Endothelial cell (in vitro differentiated cells): ENCODE results near the gene RNPS1. TPM values are rescaled to one million over a fixed set of nuclear protein-coding genes. Genes with fewer than 3 reads are reported as not detected.

ENCODE experiments used
- DNase-seq: peaks from one replicate; pipeline ENCODE4 v3.0.0; 2021; ENCODE audit warnings: low spot score
- H3K27ac Mint-ChIP-seq: one replicate; pipeline ENCODE4 v1.8.0; 2021; ENCODE audit warnings: mixed read lengths, inconsistent platforms; ENCODE audit not compliant: unreplicated experiment
- H3K27me3 Mint-ChIP-seq: one replicate; pipeline ENCODE4 v1.8.0; 2021; ENCODE audit warnings: mild to moderate bottlenecking, moderate library complexity, mixed read lengths, inconsistent platforms; ENCODE audit not compliant: unreplicated experiment
- H3K36me3 Mint-ChIP-seq: one replicate; pipeline ENCODE4 v1.8.0; 2021; ENCODE audit warnings: mild to moderate bottlenecking, low read depth, mixed read lengths, inconsistent platforms; ENCODE audit not compliant: unreplicated experiment
- H3K4me1 Mint-ChIP-seq: one replicate; pipeline ENCODE4 v1.8.0; 2021; ENCODE audit warnings: mild to moderate bottlenecking, mixed read lengths, inconsistent platforms; ENCODE audit not compliant: unreplicated experiment
- H3K4me3 Mint-ChIP-seq: one replicate; pipeline ENCODE4 v1.8.0; 2021; ENCODE audit warnings: mild to moderate bottlenecking, mixed read lengths, inconsistent platforms; ENCODE audit not compliant: unreplicated experiment
- H3K9me3 Mint-ChIP-seq: one replicate; pipeline ENCODE4 v1.8.0; 2021; ENCODE audit warnings: mixed read lengths, inconsistent platforms; ENCODE audit not compliant: unreplicated experiment
- total RNA-seq: library from RNA; stranded (reverse); fragmentation: NEBNext Ultra II Directional; extraction: Animal tissue kit (Norgen Biotek cat#: 25700); gene quantifications from one replicate; pipeline ENCODE4 v1.2.1, GENCODE V29; 2021; ENCODE audit not compliant: unreplicated experiment
- TF ChIP-seq, protein P1 (sequence below): fragments of 200-600 bp; sonication (generic); IDR thresholded peaks from one replicate; pipeline ENCODE4 v1.5.0; 2021; ENCODE audit warnings: antibody characterized with exemption; ENCODE audit not compliant: unreplicated experiment

RNPS1 gene
- total RNA-seq, 1 donor from 2014 or later = 203 TPM

DNA sequence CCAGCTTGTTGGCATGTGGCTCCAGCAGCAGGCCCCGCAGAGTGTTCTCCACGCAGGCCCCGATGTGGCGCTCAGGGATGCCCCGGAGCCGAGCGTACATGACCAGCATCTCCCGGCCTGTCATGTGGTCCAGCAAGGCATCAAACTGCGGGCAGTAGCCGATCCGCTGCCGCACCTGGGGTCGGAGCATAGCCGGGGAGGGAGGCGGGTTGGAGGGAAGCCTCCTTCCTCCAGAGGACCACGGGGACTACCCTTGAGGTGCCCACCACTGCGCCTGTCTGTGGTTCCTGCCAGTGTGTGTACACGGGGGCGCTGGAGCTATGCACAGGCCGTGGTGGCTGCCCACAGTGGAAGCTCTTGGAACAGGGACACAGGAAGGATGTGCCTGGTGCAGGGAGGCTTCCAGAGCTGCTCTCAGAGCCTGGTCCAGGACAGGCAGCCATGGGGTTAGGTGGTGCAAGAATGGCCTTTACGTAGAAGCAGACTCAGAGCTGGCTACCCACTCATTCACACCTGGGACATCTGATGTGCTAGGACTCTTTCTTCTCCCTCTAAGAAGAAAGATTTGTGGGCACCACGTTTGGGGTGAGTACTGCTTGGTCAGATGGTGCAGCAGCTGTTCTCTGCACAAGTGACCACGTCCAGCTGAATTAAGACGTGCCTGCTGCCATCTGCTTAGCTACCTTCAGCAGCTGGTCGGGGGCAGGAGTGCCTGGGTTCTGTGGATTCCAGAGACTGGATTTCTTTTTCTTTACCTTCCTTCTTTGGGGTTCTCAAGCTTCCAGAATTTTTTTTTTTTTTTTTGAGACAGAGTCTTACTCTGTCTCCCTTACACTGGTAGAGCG, 11.3 kb upstream of the RNPS1 start:
- Mint-ChIP-seq H3K4me3 (no peak overlapping the region), H3K9me3 (no peaks in the 10 kb centered on the region), H3K27ac (no peak overlapping the region), H3K36me3 (peaks cover 11% of the 10 kb centered on the region), H3K4me1 (no peaks in the 10 kb centered on the region), H3K27me3 (peaks cover 14% of the 10 kb centered on the region)
- TF ChIP-seq, protein P1, sequence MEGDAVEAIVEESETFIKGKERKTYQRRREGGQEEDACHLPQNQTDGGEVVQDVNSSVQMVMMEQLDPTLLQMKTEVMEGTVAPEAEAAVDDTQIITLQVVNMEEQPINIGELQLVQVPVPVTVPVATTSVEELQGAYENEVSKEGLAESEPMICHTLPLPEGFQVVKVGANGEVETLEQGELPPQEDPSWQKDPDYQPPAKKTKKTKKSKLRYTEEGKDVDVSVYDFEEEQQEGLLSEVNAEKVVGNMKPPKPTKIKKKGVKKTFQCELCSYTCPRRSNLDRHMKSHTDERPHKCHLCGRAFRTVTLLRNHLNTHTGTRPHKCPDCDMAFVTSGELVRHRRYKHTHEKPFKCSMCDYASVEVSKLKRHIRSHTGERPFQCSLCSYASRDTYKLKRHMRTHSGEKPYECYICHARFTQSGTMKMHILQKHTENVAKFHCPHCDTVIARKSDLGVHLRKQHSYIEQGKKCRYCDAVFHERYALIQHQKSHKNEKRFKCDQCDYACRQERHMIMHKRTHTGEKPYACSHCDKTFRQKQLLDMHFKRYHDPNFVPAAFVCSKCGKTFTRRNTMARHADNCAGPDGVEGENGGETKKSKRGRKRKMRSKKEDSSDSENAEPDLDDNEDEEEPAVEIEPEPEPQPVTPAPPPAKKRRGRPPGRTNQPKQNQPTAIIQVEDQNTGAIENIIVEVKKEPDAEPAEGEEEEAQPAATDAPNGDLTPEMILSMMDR = no peak
- DNase-seq = no peak

DNA sequence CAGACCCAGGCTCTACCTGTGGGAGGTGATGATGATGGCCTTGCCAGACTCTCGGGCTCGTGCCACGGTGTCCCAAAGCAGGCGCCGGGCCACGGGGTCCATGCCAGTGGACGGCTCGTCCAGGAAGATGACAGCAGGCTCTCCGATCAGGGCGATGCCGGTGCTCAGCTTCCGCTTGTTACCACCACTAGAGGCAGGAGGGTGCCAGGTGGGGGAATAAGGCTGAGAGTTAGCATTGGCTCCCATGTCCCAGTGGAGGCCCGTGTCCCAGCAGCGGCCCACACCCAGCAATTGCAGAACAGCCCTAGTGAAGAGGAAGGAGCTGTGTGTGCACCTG, 10.3 kb upstream of the RNPS1 start:
- DNase-seq = no peak
- peaks cover 6% of the 10 kb centered on the region for H3K36me3 Mint-ChIP-seq
- no peak overlapping the region for H3K27ac Mint-ChIP-seq
- no peak overlapping the region for H3K4me3 Mint-ChIP-seq
- peaks cover 12% of the 10 kb centered on the region for H3K27me3 Mint-ChIP-seq
- TF ChIP-seq, protein P1 = no peak
- H3K9me3 Mint-ChIP-seq = no peaks in the 10 kb centered on the region
- H3K4me1 Mint-ChIP-seq = no peaks in the 10 kb centered on the region

DNA sequence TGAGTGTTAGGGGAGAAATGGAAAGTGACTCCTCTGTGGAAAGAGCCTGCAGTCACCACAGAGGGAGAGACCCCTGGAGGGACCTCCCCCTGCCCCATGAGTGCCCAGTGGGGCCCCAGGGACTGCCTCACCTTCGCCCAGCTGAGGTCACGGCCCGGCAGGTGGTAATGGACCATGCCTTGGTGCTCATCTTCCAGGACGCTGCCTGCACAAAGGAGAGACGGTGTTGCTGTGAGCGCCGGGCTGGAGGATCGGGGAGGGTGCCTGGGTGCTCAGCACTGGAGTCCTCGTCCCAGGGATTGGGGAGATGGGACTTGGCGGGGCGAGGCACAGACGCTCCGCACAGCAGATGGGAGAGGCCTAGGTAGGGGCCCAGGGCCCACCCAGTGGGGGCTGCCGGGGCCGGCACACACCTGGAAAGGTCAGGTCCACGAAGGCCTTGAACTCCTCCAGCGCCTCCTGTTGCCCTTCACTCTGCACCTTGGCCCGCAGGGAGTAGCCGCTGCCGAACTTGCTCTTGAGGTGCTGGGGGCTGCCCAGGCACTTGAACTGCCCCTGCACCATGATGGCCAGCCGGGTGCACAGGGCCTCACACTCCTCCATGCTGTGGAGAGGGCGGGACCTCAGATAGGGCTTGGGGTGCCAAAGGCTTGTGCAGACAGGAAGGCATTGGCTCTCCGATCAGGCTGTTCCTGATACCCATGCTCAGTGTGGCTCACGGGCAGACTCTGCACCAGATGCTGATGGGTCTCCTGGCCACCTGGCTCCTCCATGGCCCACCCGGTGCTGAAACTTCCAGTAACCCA, 9.7 kb upstream of the RNPS1 start:
- no peak overlapping the region for H3K4me3 Mint-ChIP-seq
- no peak overlapping the region for H3K27ac Mint-ChIP-seq

DNA sequence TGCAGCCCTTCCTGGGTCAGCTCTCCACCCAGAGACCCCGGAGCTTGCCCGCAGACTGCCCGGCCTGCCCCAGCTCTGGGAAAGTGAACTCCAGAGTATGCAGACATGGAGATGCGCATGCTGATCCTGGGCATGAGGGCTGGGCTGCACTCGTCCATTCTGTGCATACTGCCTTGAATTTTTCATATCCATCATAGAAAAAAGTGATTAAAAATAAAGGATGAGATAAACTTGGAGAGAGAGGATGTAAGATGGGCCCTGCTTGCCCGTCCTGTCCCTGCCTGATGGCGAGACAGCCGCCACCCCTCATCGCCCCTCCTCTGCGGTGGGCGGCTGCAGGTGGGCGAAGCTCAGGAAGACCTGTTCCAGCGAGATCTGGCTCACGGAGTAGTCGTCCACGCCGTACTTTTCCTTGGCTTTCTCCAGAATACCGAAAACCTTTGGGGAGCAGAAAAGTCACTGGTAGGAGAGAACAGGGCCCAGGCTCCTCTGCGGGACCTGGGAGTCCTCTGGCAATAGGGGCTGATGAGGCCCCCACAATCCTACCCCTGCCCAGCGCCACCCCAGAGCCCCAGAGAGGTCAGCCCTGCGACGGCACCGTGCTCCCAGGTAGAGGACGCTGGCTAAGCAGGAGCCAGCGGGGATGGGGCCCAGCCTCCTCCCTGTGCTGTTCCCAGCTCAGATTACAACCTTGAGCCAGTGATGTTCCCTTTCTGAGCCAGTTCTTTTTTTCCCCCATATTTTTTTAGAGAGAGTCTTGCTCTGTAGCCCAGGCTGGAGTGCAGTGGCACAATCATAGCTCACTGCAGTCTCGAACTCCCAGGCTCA, 8.7 kb upstream of the RNPS1 start:
- TF ChIP-seq, protein P1 = no peak
- H3K27ac Mint-ChIP-seq = no peak overlapping the region
- peaks cover 12% of the 10 kb centered on the region for H3K27me3 Mint-ChIP-seq
- no peaks in the 10 kb centered on the region for H3K4me1 Mint-ChIP-seq
- peaks cover 6% of the 10 kb centered on the region for H3K36me3 Mint-ChIP-seq
- no peaks in the 10 kb centered on the region for H3K9me3 Mint-ChIP-seq
- no peak for DNase-seq
- no peak overlapping the region for H3K4me3 Mint-ChIP-seq

More for the DNA sequence above, 9.7 kb upstream of the RNPS1 start:
- Mint-ChIP-seq H3K27me3 (peaks cover 12% of the 10 kb centered on the region), H3K9me3 (no peaks in the 10 kb centered on the region), H3K4me1 (no peaks in the 10 kb centered on the region), H3K36me3 (peaks cover 6% of the 10 kb centered on the region)
- TF ChIP-seq, protein P1 = no peak
- DNase-seq = no peak
